NCI-H748 (cell line): Measurements from ENCODE around the gene ZNF792.
"Not testable (repeated sequence)": the region's sequence is repeated elsewhere in the genome, so short reads cannot be mapped to it uniquely, and the experiment has no call there.

Experiments used
- DNase-seq: peaks from one replicate; lab custom pipeline; 2025; ENCODE audit not compliant: unreplicated experiment; lab: John Stamatoyannopoulos, UW

Gene ZNF792

GRCh38 chr19:34926361-34926684 lies 37.7 kb downstream of the ZNF792 start:
- DNase-seq, result no peak

- DNase-seq, result peak; percentile 27
These were observed 38.7 kb downstream of the ZNF792 start for GRCh38 chr19:34925278-34925855.

- DNase-seq, result peak; percentile 54
These were observed 43.8 kb downstream of the ZNF792 start for GRCh38 chr19:34920090-34920786.

GRCh38 chr19:34918190-34918589 lies 45.8 kb downstream of the ZNF792 start:
- DNase-seq, result no peak

- not testable (repeated sequence) for DNase-seq
These were observed 46.9 kb downstream of the ZNF792 start for GRCh38 chr19:34917144-34917543.

GRCh38 chr19:34910770-34911169 lies 53.3 kb downstream of the ZNF792 start:
- DNase-seq, result no peak
